Endometrial microvascular endothelial cells (primary cell): ENCODE data around the gene PRKG2. TPM values are rescaled to one million over a fixed set of nuclear protein-coding genes. Genes with fewer than 3 reads are reported as not detected.

ENCODE experiments used
- in situ Hi-C: cut with HindIII; loops from 2 replicates; pipeline ENCODE4 v1.10.0; 2017; ENCODE audit warnings: low sequenced_read_pairs, low pct_unique_long_range_greater_than_20kb; ENCODE audit errors: inconsistent ontology term
- total RNA-seq: library from RNA; depleted of rRNA; stranded (reverse); fragments of >200 nt; gene quantifications from one replicate; pipeline ENCODE4 v1.2.3, GENCODE V29; 2015; ENCODE audit errors: inconsistent ontology term

PRKG2 gene
- total RNA-seq, 1 donor from 2014 or later, result not detected

GRCh38 chr4:81060587-81061343, 154.3 kb downstream of the PRKG2 start:
- in situ Hi-C loops, result no loop called here

DNA sequence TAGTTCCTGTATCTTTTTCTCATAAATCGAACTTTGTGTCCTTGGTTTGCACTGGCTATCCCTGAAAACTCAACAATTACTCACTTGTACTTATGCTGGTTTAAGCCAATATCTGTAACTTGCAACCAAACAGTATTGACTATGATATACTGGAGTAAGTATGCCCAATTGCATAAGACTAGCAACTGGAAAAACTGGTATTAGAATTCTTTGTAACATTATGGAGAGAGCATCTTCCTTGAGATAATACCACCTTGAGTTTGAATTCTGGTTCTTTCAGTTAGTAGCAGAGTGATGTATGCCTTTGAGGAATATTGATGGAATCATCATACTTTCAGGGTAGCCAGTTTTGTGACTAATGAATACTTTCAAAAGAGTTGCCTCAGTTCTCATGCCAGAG, 156.4 kb downstream of the PRKG2 start:
- in situ Hi-C loops, result no loop called here

DNA sequence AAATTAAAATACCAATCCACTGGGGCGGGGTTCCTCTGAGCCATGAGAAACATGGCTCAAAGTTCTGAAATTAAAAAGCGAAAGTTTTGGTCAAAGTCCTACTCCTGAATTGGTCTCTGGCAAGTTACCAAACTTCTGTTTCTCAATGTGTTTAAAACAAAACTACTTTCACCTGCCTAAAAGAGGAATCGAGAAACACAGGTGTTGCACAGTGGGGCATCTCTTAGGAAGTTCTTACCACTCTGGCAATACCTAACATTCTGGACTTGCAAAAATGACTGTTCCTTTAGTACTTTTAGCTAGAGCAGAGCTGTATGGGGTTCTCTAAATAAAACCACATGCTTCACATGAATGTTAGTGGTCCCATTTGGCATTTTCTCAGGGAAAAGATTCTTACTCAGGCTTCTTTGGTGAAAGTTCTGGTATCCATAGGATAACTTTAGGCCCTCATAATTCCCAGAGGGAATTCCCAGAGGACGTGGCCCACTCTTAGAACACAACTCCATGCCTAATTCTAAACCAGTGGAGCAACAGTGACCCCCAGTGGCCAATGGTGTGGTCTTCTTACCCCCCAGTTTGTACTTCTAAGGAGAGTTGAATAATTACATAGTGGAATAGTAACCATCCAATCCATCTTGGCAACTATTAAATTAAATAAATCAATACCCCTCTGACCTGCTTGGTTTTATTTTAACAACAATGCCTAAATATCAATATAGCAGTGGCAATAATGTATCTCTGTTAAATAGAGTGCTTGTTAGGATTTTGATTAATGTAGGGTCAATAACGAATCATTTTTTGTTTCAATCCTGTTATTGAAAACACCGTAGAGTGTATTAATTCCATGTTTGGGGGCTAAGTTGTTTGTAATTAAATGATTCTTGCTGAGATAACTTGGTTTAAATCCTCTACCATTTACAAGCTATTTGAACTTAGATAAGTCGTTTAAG, 162.6 kb downstream of the PRKG2 start:
- in situ Hi-C loops, result no loop called here

DNA sequence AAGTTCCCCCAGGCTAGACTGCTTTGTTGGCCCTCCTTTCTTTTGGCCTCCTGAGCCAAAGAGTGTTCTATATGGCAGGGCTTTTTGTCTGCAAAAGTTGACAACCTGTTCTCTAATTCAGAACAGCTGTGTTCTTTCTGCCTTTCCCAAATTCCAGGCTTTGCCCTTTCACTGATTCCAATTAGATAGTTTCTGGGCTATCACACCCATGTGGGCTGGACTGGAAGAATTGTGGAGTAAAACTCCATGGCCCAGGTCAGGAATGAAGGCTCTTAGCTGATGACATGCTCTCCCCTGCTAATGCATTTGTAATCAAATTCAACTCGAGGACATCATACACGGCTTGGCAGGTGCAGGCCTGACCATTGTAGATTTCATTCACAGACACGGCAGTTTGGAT, 165.1 kb downstream of the PRKG2 start:
- in situ Hi-C loops, result no loop called here

GRCh38 chr4:81049330-81049729, 165.7 kb downstream of the PRKG2 start:
- in situ Hi-C loops, result no loop called here

GRCh38 chr4:81042578-81043365, 172.2 kb downstream of the PRKG2 start:
- in situ Hi-C loops, result no loop called here

- in situ Hi-C loops, result no loop called here
Observed at GRCh38 chr4:81040012-81040659, 174.9 kb downstream of the PRKG2 start.

GRCh38 chr4:81039351-81039972, 175.6 kb downstream of the PRKG2 start:
- in situ Hi-C loops, result no loop called here

DNA sequence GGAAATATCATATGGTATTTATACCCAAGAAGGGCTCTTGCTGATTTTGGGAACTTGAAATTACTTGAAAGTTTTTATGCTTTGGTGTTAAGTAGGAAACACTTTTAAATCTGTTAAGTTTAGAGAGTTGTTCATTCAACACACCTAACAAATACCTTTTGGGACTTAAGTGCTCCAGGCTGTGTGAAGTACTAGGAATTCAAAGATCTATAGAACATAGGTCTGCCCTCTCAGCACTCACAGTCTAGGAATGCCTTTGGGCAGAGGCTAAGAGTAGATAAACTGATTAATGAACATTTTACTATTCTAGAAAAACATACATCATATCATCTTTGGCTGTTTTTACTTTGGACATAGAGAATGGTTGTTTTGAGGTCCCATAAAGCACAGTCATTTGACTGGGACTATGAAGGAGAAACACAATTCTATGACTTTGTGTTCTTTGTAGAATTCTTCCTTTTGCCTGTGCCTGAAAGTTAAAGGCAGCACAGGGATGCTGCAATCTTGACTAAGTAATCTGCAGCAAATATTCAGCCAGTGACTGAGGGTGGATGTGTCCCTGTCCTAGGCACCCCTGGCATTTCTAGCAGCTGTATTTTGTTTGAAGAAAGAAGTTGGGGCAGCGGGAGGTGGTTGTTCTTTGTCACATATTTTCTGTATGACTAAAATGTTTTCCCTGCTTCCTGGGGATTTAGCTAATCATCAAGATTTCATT, 176.2 kb downstream of the PRKG2 start:
- in situ Hi-C loops, result no loop called here

Other genes with a start within 250 kb of the PRKG2 start
- gene BMP3, start 184.5 kb downstream of the PRKG2 start, total RNA-seq, result not detected